ENCODE measurements around the gene DNAJB7. TPM values are rescaled to one million over a fixed set of nuclear protein-coding genes. Genes with fewer than 3 reads are reported as not detected.

The DNAJB7 gene
- total and polyA plus RNA-seq, 2 donors (not counting 1 experiment from before 2014, with no cell fraction given): not detected

DNA sequence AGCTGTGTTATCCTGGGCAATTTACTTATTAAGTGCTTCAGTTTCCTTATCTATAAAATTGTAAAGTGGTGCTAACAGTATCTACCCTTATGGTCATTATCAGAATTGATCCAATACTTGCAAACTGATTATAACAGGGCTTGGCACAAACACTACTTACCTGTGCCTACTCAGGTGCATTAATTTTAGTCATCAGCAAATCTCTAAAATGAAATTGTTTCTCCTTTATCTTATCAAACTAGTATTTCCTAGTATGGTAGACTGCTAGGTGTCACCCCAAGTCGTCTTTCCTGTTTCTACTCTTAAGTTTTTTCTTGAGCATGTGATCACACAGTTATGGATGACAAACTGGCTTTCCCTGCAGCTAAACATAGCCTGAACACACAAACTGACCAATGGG lies 38.5 kb downstream of the DNAJB7 start:
- Histone ChIP-seq H3K79me2 (ENCODE audit: control insufficient read depth, insufficient read depth, low read length) (peaks cover 7% of the 10 kb centered on the region), H3K4me2 (ENCODE audit: extremely low read depth, insufficient read depth, low read length) (no peak overlapping the region), H3K36me3 (ENCODE audit: control insufficient read depth, insufficient read depth, low read length) (no peaks in the 10 kb centered on the region), H3K4me1 (ENCODE audit: control insufficient read depth, extremely low read depth, insufficient read depth, low read length) (peaks cover 2% of the 10 kb centered on the region), H3K27ac (ENCODE audit: insufficient read depth, low read length) (no peak overlapping the region), H3K27me3 (ENCODE audit: control insufficient read depth, insufficient read depth, low read length) (no peaks in the 10 kb centered on the region), H3K9ac (ENCODE audit: insufficient read depth, low read length) (no peak overlapping the region), H3K9me3 (ENCODE audit: control insufficient read depth, insufficient read depth, low read depth, low read length) (no peaks in the 10 kb centered on the region), H2AFZ (ENCODE audit: low read length) (no peak overlapping the region), H4K20me1 (ENCODE audit: control insufficient read depth, extremely low read depth, insufficient read depth, low read length) (no peaks in the 10 kb centered on the region), H3K4me3 (replicated peaks in 1 of 4; ENCODE audit: control extremely low read depth in 1 of 4, insufficient read depth in 1 of 4, low read depth in 3 of 4, low read length in 4 of 4) (no peak overlapping the region)
- DNase-seq (ENCODE audit: low read depth in 2 of 2): no peak
- TF ChIP-seq EZH2 (IDR thresholded peaks at IDR 0.05; ENCODE audit: low read length, missing control alignments): no peak
- TF ChIP-seq, protein P1, sequence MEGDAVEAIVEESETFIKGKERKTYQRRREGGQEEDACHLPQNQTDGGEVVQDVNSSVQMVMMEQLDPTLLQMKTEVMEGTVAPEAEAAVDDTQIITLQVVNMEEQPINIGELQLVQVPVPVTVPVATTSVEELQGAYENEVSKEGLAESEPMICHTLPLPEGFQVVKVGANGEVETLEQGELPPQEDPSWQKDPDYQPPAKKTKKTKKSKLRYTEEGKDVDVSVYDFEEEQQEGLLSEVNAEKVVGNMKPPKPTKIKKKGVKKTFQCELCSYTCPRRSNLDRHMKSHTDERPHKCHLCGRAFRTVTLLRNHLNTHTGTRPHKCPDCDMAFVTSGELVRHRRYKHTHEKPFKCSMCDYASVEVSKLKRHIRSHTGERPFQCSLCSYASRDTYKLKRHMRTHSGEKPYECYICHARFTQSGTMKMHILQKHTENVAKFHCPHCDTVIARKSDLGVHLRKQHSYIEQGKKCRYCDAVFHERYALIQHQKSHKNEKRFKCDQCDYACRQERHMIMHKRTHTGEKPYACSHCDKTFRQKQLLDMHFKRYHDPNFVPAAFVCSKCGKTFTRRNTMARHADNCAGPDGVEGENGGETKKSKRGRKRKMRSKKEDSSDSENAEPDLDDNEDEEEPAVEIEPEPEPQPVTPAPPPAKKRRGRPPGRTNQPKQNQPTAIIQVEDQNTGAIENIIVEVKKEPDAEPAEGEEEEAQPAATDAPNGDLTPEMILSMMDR (conservative IDR thresholded peaks at IDR 0.05 in 1 of 2, IDR thresholded peaks at IDR 0.05 in 1 of 2; ENCODE audit: low read depth in 1 of 2, low read length in 2 of 2): no peak

DNA sequence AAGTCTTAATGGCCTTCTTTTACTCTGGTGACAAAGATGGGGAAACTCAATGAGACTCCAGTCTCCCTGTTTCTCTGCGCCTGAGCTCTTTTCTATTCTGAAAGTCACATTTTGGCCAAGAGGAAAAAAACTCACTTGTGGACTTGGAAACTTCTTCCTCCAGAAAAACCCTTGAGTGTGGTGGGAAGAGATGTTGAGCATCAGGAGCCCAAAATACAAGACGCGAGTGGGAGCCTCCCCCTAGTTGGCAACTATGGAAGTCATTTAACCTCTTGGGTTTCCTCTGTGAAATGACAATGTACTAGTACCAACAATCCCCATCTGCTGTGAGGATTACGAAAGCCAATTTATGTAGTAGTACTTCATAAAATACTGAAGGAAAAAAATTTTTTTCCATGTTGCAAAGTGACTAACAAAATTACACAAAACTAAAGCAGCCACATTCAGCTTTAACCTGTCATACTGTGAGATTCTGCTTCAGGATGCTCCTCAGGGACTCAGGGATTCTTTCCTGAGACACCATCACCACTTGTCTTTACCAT lies 42.2 kb downstream of the DNAJB7 start:
- Histone ChIP-seq H3K9ac (ENCODE audit: insufficient read depth, low read length) (peak overlapping the region; percentile 51), H3K36me3 (ENCODE audit: control insufficient read depth, insufficient read depth, low read length) (no peaks in the 10 kb centered on the region), H3K4me2 (ENCODE audit: extremely low read depth, insufficient read depth, low read length) (peak overlapping the region; percentile 97), H3K4me3 (replicated peaks in 1 of 4; ENCODE audit: control extremely low read depth in 1 of 4, insufficient read depth in 1 of 4, low read depth in 3 of 4, low read length in 4 of 4) (peak overlapping the region; percentile 93 to 100 (median 99)), H3K79me2 (ENCODE audit: control insufficient read depth, insufficient read depth, low read length) (peaks cover 35% of the 10 kb centered on the region), H2AFZ (ENCODE audit: low read length) (peak overlapping the region; percentile 89), H3K27ac (ENCODE audit: insufficient read depth, low read length) (peak overlapping the region; percentile 70), H3K4me1 (ENCODE audit: control insufficient read depth, extremely low read depth, insufficient read depth, low read length) (peaks cover 4% of the 10 kb centered on the region), H3K9me3 (ENCODE audit: control insufficient read depth, insufficient read depth, low read depth, low read length) (no peaks in the 10 kb centered on the region), H4K20me1 (ENCODE audit: control insufficient read depth, extremely low read depth, insufficient read depth, low read length) (no peaks in the 10 kb centered on the region), H3K27me3 (ENCODE audit: control insufficient read depth, insufficient read depth, low read length) (no peaks in the 10 kb centered on the region)
- TF ChIP-seq EZH2 (IDR thresholded peaks at IDR 0.05; ENCODE audit: low read length, missing control alignments): no peak
- TF ChIP-seq, protein P1 (conservative IDR thresholded peaks at IDR 0.05 in 1 of 2, IDR thresholded peaks at IDR 0.05 in 1 of 2; ENCODE audit: low read depth in 1 of 2, low read length in 2 of 2): no peak
- peak; percentile 15 to 61 for DNase-seq (ENCODE audit: low read depth in 2 of 2)

DNA sequence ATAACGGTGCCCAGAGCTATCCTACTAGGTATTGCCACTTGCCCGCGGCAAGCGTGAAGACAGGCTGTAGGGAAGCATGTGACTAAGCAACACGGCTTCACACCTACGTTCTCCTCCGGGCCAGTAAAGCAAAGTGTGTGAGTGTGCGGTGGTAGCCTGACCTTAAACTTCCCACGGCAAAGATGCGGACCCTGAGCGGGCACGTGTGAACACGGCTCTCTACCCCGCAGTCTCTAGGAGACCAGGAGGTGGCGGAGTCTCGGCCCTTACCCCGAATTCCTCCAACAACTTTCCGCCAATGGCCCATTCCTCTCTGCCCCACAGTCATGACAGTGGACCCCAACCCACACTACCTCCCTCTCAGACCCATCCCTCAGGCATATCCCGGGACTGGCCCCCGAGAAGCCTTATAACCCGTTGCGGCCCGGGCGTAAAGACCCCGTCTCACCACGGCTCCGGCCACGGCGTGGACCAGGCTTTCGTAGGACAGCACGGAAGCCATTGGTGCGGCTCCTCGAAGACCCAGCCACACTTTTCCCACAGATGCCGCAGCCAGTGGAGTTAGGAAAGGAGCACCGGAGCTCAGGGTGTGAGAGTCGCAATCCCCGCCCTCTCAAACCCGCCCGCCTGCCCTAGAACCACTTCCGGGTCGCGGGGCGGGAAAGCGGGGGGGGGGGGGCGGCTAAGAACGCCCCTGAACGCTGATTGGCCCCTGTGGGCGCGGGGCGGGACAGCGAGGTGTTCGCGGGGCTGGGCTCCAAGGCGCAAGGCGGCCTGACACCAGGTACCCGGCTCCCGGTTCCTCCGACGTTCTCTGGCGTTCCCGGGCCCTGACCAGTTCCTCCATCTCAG lies 42.9 kb downstream of the DNAJB7 start, which contains the start of gene SLC25A17:
SLC25A17 (minus strand) TSS at position 600 of the 852 bp plus-strand sequence; CDS start at position 502, 98 bp downstream.
- DNase-seq (ENCODE audit: low read depth in 2 of 2): peak; percentile 77 to 78
- H2AFZ ChIP-seq (ENCODE audit: low read length): peak within 1 kb of the TSS; percentile 99
- TF ChIP-seq, protein P1 (conservative IDR thresholded peaks at IDR 0.05 in 1 of 2, IDR thresholded peaks at IDR 0.05 in 1 of 2; ENCODE audit: low read depth in 1 of 2, low read length in 2 of 2): peak; percentile 47 to 57
- TF ChIP-seq EZH2 (IDR thresholded peaks at IDR 0.05; ENCODE audit: low read length, missing control alignments): no peak
- peaks cover 35% of the 10 kb centered on the region for H3K79me2 ChIP-seq (ENCODE audit: control insufficient read depth, insufficient read depth, low read length)
- no peaks in the 10 kb centered on the region for H3K36me3 ChIP-seq (ENCODE audit: control insufficient read depth, insufficient read depth, low read length)
- no peaks in the 10 kb centered on the region for H4K20me1 ChIP-seq (ENCODE audit: control insufficient read depth, extremely low read depth, insufficient read depth, low read length)
- H3K4me2 ChIP-seq (ENCODE audit: extremely low read depth, insufficient read depth, low read length): peak within 1 kb of the TSS; percentile 97
- peak within 1 kb of the TSS; percentile 84 for H3K9ac ChIP-seq (ENCODE audit: insufficient read depth, low read length)
- no peaks in the 10 kb centered on the region for H3K27me3 ChIP-seq (ENCODE audit: control insufficient read depth, insufficient read depth, low read length)
- H3K4me3 ChIP-seq (replicated peaks in 1 of 4; ENCODE audit: control extremely low read depth in 1 of 4, insufficient read depth in 1 of 4, low read depth in 3 of 4, low read length in 4 of 4): peak within 1 kb of the TSS; percentile 93 to 100 (median 99)
- no peaks in the 10 kb centered on the region for H3K9me3 ChIP-seq (ENCODE audit: control insufficient read depth, insufficient read depth, low read depth, low read length)
- H3K4me1 ChIP-seq (ENCODE audit: control insufficient read depth, extremely low read depth, insufficient read depth, low read length): peaks cover 4% of the 10 kb centered on the region
- H3K27ac ChIP-seq (ENCODE audit: insufficient read depth, low read length): peak within 1 kb of the TSS; percentile 93

Data from fibroblast of lung (primary cell).